GM21529 (cell line): Measurements from ENCODE around the gene CSNK2A2.

ENCODE experiments used
- ATAC-seq: cut with Tn5 transposase; IDR thresholded peaks from one replicate; pipeline ENCODE4 v1.9.1; 2021; ENCODE audit not compliant: unreplicated experiment

CSNK2A2 gene

DNA sequence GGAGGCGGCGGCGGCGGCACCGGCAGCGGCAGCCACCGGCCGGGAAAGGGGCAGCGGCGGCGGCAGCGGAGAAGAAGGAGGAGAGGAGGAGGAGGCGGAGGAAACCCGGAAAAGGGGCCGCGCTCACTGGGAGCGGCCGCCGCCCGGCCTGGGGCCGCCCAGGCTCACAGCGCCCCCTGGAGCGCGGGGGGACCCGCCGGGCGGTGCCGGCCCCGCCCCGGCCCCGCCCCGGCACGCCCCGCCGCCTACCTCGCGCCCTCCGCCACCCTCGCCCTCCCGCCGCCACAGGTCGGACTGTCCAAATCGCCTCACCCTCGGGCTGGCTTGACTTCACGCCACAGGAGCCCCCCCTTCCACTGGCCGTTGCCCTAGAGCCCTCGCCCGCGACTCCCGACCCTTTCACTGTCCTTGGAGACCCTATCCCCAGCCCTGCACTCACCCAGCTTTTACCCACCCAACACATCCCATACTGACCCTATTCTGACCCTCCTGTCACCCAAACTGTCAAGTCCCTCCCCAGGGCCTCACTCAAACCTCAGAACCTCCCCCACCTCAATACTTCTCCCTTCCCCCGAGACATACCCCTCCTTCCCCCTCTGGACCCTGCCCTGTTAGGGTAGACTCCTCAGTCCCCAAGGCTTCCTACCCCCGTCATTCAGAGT, at the start of gene CSNK2A2:
Gene CSNK2A2 (minus strand): TSS at position 85 of the 662 bp plus-strand sequence. CDS start 370 bp downstream, outside the sequence.
- peak; percentile 85 for ATAC-seq

DNA sequence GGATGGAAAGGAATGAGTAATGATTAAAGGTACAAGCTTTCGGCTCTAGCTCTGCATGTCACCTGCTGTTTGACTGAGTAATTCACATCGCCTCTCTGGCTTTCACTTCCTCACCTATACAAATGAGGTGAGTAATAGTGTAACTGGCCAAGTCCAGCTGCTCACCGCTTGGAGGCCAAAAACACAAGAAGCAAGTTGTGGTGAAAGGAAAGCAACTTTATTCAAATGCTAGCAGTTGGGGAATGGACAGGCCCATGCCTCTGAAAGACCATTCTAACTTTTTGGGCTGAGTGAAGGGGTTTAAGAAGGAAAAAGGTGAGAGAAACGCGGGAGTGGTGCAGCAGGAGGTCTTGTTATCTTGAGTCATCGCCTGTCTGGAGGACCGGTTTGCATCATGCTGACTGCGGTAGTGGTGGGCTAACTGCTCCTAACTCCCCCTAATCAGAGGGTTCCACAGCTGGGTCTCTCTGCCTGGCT, 45.7 kb upstream of the CSNK2A2 start:
- peak; percentile 97 for ATAC-seq

DNA sequence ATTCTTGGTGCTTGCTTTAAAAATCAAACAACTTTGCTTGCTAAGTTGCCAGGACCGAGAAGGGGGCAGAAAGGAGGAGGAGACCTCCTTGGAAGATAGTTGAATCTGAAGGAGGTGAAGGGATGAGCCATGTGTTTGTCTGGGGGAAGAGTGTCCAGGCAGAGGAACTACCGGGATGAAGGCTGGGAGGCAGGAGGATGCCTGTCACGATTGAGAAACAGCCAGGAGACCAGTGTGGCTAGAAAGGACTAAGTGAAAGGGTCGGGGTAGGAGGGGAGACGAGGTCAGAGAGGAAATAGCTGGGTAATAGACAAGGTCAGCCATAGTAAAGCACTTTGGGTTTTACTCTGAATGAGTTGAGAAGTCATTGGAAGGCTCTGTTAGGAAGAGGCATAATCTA, 38.9 kb upstream of the CSNK2A2 start:
- ATAC-seq, result no peak

DNA sequence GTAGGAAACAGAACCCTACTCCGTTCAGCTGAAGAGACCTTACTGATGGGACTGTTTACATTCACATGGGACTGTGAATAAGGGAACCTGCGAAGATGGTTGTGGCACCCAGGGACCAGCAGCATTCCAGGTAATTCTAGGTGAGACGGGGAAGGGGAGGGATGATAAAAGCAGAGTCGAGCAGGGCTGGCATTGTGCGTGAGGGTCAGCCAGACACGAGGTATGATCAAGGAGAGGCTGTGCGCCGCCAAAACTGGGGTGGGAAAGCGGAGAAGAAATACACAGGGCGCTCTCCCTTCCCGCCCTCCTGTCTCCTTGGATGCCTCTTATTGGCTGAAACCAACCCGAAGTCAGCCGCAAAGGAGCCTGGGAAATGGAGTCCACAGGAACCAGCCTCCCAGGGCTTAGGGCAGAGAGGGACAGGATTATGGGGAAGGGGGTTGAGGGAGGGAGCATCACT, 38.4 kb upstream of the CSNK2A2 start:
- peak; percentile 99 for ATAC-seq

DNA sequence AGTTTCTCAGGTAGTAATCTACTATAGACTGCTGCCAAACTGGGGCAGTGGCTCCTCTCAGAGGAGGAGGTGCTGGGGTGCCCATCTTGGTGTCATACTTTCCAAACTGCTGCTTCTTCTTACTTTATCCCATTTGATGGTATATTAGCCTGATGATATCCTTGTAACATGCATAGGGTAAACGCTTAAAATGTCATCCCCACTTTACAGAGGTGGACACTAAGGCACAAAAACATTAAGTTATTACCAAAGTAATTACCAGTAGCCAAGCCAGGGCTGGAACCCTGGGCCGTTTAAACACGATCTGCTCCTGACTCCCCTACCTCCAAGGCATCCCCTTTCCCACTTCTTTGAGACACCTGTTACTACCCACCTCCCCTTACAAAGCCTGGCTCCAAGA, 37.8 kb upstream of the CSNK2A2 start:
- no peak for ATAC-seq

DNA sequence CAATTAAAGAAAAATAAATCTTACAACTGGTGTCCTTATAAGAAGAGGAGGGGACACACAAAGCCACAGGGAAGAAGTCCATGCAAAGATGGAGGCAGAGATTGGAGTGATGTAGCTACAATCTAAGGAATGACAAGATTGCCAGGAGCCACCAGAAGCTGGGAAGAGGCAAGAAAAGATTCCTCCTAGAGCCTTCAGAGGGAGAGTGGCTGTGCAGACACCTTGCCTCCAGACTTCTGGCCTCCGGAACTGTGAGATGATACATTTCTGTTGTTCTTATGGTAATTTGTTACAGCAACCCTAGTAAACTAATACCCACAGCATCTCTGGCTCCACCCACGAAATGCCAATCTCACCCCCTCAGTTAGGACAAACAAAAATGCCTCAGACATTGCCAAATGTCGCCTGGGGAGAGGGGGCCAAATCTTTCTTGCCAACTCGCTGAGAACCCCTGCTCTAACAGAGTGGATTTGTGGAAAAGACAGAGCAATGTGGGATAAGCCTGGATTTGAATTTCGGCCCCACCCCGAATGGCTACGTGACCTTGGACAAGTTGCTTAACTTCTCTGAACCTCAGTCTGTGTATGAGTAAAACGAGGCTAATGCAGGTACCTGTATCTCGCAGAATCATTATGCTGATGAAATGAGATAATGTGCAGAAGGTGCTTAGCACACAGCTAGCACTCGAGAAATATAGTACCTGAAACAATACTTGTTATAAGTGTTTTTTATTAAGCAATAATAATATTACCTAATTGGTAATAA, 37.1 kb upstream of the CSNK2A2 start:
- no peak for ATAC-seq

DNA sequence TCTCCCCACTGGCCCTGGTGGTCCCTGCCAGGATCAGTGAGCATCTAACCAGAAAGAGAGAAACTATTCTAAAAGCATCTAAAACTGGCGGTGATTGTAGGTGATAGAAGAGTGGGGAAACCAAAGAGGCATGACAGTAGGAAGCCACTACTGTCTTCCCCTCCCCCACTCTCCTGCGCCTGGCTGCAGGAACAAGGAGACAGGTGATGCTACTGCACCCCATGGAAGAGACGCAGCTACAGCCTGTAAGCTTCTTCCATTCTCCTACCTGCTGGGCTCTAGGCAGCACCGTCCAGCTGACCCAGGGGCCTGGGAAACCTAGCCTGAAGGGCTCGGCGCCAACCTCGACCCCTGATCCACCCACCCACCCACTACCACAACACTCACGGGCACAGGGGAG, 32.4 kb upstream of the CSNK2A2 start:
- no peak for ATAC-seq

DNA sequence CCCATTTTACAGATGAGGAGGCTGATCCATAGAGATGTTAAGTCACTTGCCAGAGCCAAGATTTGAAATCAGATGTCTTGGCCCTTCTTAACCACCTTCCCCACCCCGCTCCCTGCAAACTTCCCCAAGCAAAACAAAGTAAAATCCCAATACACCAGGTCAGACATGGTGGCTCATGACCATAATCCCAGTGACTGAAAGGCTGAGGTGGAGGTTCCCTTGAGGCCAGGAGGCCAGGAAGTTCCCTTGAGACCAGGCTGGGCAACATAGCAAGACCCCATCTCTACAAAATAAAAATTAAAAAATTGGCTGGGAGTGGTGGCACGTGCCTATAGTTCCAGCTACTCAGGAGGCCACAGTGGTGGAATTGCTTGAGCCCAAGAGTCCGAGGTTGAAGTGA, 28.9 kb upstream of the CSNK2A2 start:
- ATAC-seq, result no peak

DNA sequence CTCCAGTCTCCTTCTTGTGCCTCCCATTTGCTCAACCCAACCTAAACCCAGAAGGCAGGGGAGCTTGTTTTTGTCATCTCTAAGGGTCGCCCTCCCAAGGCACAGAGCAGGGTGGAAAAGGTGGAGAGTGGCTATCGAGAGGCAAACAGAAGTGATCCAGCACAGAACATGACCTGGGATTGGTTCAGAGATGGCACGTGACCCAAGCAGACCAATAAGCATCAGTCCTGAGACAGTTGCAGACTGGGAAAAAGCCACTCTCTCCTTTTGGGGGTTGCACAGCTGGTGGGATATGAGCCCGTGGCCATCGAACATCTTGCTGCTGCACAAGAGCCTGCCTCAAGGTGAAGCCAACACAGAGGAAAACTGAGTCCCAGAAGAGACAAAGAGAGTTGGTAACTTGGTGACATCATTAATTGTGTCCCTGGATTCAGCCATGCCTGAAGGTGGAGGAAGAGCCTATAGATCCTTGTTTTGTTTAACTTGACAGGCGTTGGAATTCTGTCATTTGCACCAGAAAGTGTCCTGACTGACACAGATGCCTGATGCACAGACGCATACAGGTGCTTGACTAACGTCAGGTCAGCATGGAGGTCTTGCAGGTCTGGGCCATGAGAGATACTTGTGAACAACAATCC, 28.2 kb upstream of the CSNK2A2 start:
- no peak for ATAC-seq

DNA sequence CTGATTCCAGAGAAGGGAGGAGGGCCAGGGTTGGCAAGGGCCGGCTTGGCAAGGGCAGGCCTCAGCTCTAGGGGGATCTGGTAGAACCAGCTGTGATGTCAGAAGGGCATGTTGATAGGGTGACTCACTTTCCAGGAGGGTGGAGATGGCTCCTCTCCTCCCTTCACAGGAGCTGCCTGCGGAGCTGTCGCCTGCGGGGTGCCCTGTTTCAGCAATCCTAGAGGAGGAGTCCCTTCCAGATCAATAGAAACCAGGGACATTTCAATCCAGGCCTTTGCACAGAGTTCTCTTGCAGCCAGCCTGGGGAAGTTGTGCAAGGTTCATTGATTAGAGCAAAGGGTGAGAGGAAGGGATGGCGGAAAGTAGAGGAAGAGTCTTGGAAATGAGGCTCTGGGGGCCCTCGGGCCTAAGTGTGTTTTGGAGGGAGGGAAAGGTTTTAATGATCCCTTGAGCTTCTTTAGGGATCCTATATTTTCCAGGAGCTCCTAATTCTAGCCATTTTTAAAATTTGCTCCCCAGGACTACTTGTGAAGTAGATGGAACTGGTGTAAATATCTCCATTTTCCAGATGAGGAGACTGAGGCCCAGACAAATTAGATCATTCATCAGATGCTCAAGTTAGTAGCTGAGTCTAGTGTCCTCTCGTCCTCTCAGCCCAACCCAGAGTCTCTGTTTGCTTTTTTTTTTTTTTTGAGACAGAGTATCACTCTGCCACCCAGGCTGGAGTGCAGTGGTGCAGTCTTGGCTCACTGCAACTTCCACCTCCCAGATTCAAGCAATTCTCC, 24.8 kb upstream of the CSNK2A2 start:
- ATAC-seq, result no peak

DNA sequence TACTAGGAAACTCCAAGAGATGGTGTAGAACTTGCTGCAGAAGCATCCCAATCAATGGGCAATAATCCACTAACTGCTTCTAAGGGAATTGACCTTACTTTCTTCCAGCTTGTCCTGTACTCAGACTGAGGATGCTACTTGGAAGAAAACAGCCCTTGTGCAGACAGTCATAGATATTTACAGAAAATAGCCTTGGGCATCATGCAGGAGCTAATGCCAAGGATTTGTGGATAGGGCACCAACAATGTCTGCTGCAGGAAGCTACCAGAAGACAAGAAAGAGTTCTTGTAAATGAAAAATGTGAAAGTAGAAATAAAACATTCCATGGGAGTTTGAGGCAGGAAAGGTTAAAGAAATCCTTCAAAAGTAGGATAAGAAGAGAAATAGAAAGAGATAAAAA, 21.5 kb upstream of the CSNK2A2 start:
- ATAC-seq, result no peak

DNA sequence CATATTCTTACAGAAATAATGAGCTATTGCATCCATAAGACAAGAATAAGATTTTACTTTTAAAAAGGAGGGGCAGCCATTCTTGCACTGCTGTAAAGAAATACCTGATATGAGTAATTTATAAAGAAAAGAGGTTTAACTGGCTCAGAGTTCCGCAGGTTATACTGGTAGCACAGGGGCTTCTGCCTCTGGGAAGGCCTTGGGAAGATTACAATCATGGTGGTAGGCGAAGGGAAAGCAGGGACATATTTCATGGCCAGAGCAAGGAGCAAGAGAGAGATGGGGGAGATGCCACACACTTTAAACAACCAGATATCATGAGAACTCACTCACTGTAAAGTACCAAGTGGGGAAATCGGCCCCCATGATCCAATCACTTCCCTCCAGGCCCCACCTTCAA, 20.9 kb upstream of the CSNK2A2 start:
- no peak for ATAC-seq

DNA sequence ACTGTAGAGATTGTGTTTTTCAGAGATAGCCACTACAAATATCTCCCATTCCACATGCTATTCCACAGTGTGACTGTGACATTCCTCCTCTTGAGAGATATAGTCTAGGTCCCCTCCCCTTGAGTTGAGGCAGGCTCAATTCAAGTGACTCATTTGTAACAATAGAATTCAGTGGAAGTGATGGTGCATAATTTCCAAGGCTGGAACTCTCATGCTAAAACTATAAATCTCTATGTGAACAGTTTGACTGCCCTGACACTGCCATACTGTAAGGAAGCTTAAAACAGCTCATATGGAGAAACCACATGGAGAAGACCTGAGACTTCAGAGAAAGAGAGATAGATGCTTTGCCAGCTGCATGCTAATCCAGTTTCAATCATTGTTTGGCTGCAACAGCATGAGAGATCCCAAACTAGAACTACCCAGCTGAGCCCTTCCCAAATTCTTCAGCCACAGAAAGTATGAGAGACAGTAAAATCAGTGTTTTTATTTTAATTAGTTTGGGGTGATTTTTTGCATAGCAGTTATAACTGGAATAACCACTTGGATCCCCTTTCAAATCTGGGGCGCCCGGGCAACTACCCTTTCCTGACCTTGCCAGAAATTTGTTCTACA, 19.5 kb upstream of the CSNK2A2 start:
- ATAC-seq, result no peak

DNA sequence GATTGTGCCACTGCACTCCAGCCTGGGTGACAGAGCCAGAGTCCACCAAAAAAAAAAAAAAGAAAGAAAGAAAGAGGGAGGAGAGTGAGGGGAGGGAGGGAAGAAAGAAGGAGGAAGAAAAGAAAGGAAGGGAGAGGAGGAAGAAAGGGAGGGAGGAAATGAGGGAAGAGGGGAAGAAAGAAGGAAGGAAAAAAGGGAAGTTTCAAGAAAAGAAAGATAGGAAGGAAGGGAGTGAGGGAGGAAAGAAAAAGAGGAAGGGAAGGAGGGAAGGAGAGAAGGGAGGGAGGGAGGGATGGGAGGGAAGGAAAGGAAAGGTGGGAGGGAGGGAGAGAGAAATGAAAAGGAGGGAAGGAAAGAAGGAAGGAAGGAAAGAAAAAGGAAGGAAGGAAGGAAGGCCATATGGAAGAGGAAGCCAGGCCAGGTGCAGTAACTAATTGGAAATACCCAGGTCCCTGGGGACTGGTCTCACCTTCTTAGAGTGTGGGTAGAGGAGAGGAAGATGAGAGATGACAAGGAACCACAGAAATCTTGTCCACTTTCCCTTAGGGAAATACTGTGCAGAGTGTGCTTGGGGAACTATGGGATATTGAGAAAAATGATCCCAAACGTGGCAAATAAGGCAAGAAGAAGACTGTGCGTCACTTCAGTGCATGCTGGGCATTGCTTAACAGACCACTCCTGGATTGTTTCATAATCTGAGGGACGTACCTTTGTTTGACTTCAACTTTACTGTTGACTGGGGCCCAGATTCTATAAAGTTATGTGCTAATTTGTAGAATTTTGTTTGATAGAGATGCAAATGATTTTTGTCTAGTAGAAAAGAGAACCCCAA, 15.1 kb upstream of the CSNK2A2 start:
- ATAC-seq, result peak; percentile 41

DNA sequence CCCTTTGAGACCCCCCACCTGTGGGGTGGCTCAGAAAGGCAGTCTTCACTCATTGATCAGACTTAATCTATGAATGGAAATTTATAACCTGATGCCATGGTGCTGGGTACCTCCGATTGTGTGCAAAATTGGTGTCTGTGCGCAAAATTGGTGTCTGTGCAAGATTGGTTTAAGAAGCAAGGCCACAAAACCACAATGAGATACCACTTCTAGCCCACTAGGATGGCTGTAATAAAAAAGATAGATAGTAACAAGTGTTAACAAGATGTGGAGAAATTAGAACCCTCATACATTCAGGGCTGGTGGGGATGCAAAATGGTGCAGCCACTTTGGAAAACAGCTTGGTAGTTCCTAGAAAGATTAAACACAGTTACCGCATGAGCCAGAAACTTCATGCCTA, 13.9 kb upstream of the CSNK2A2 start:
- no peak for ATAC-seq

DNA sequence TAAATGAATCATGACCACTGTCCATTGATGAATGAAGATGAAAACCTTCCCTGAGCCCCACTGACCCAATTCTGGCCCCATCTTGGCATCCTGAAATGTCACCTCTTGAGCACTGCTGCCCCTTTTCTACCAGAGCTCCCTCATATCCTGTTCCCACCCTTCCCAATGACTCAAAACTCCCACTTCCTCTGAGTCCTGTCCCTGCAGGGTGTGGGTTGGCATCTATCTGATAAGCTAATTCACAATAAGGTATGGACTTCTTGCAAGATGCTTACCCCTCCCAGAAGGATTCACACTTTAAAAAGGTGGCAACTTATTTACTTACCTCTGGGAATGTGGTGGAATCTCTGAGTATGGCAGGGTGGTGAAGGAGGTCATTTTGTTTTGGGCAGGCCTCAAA, 13.3 kb upstream of the CSNK2A2 start:
- ATAC-seq, result no peak

DNA sequence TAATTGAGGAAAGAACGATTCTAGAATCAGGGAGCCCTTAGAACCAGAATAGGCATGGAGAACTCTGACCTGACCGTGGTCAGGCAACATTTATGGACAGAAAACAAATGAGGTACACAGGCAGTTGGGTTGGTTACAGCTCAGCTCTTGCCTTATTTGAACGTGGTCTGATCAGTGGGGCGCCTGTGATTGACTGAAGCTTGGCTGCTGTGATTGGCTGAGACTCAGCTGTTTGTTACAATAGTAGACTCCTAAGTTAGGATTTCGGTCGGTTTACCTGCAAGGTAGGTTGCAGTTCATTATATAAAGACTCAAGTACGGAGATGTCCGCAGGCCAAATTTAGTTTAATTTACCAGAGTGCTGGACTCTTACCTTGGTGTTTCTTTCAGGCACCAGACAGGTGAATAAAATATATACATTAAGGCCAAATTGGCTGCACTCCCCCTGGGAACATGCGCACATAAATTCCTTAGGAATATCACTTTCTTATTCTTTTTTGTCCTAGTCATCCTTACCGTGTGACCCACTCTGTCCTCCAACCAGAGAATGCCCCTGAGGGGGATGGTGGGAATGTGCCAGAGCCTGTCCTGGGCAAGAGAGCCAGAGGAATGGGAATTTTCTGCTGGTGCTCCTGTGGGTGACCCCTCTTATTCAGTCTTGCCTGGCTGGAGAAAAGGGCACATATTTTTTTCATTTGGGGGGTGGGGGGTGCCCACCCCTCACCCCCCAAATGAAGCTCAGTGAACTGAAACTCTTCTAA, 7.5 kb upstream of the CSNK2A2 start:
- no peak for ATAC-seq

DNA sequence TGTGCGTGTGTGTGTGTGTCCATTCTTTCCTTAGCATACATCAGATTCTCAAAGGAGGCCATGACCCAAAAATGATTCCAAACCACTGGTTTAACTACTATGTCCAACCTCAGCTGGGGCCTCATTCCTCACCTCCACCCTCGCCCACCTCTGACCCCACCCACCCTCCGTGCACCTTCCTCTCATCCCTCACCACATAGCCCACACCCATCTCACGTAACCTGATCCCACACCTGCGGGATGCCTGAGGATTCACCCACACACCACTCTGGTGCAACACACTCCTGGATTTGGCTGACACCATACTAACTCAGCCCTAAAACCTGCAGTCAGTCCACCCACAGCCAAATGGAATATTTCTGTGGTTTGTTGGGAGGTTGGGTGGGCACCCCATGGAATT, 3.3 kb upstream of the CSNK2A2 start:
- no peak for ATAC-seq
